Stomach (tissue), 9 donors: ENCODE measurements around the gene FEZ2. TPM values are rescaled to one million over a fixed set of nuclear protein-coding genes. Genes with fewer than 3 reads are reported as not detected.

Source experiments
- DNase-seq, 2 donors: peaks; one replicate each; pipeline versions ENCODE4 v3.0.0 to v3.0.0-alpha.2; 2013 to 2019
- H3K27ac ChIP-seq, 5 donors: fragments of 200-600 bp in 4 of 5; sonication (generic) in 4 of 5; one replicate each; pipeline ENCODE4 v1.5.1; 2013 to 2019; ENCODE audit warnings: mild to moderate bottlenecking in 1 of 5, moderate library complexity in 1 of 5
- H3K27me3 ChIP-seq, 3 donors: fragments of 200-600 bp; sonication (generic); one replicate each; pipeline ENCODE4 v1.5.1; 2017 to 2019; ENCODE audit warnings: mixed run types in 1 of 3
- H3K36me3 ChIP-seq, 4 donors: fragments of 200-600 bp; sonication (generic); 1 replicate in 3 of 4; 2 replicates in 1 of 4; pipeline ENCODE4 v1.5.1; 2016 to 2019
- H3K4me1 ChIP-seq, 4 donors: fragments of 200-600 bp; sonication (generic); one replicate each; pipeline ENCODE4 v1.5.1; 2016 to 2019
- H3K4me3 ChIP-seq, 4 donors: fragments of 200-600 bp; sonication (generic) in 3 of 4; one replicate each; pipeline ENCODE4 v1.5.1; 2016 to 2019; ENCODE audit warnings: mild to moderate bottlenecking in 1 of 4
- H3K9me3 ChIP-seq, 4 donors: fragments of 200-600 bp; sonication (generic); one replicate each; pipeline ENCODE4 v1.5.1; 2016 to 2019
- EP300 ChIP-seq: sonication (generic); formaldehyde crosslinking; IDR thresholded peaks from one replicate; pipeline ENCODE4 v1.6.1; 2017; ENCODE audit warnings: antibody characterized with exemption
- POLR2A ChIP-seq, 4 donors: fragments of 450-650 bp; IDR thresholded peaks; one replicate each; pipeline ENCODE4 v1.6.1; 2016; ENCODE audit warnings: antibody characterized with exemption in 4 of 4, control low read depth in 2 of 4, mild to moderate bottlenecking in 1 of 4, moderate library complexity in 1 of 4
- POLR2AphosphoS5 ChIP-seq, 3 donors: sonication (generic); formaldehyde crosslinking; IDR thresholded peaks; one replicate each; pipeline ENCODE4 v1.6.1; 2016; ENCODE audit warnings: antibody characterized with exemption in 3 of 3
- WGBS, 5 donors: extraction: QIAGEN DNeasy Blood & Tissue Kit in 3 of 5; methylation state at CpG; one replicate each; pipeline versions ENCODE4 v1.1.5 to v1.1.7; 2013 to 2018; 5-methylcytosine and 5-hydroxymethylcytosine counted together
- intact Hi-C: fragments of 100-400 bp; cut with DNase I; formaldehyde crosslinking; loops from one replicate; pipeline ENCODE4 v1.15.1; 2023; ENCODE audit warnings: low total_unique reads
- polyA plus RNA-seq, 3 donors: library from polyadenylated mRNA; stranded (reverse); fragments of 200-250 nt; gene quantifications; one replicate each; pipeline ENCODE4 v1.2.3, GENCODE V29; 2013
- total RNA-seq, 5 donors: library from RNA; depleted of rRNA; stranded (reverse); fragments of >200 nt; gene quantifications; one replicate each; pipeline versions ENCODE4 v1.1.0 to v1.2.3, GENCODE V29; 2014 to 2016
- TF ChIP-seq, protein P1 (sequence below), 7 experiments: fragments of 450-650 bp in 4 of 7; fragments of 200-600 bp in 3 of 7; sonication (generic) in 3 of 7; IDR thresholded peaks; one replicate each; pipeline ENCODE4 v1.5.1; 2016 to 2019; ENCODE audit warnings: antibody characterized with exemption in 7 of 7, control low read depth in 2 of 7, mild to moderate bottlenecking in 1 of 7
- donor health status: healthy with polysubstance abuse.
- donor health status: Bipolar disorder and iron deficiency.
- donor health status: healthy.

FEZ2 gene
- total and polyA plus RNA-seq, 8 donors, result 17.7 to 100.0 (median 25.8) TPM

DNA sequence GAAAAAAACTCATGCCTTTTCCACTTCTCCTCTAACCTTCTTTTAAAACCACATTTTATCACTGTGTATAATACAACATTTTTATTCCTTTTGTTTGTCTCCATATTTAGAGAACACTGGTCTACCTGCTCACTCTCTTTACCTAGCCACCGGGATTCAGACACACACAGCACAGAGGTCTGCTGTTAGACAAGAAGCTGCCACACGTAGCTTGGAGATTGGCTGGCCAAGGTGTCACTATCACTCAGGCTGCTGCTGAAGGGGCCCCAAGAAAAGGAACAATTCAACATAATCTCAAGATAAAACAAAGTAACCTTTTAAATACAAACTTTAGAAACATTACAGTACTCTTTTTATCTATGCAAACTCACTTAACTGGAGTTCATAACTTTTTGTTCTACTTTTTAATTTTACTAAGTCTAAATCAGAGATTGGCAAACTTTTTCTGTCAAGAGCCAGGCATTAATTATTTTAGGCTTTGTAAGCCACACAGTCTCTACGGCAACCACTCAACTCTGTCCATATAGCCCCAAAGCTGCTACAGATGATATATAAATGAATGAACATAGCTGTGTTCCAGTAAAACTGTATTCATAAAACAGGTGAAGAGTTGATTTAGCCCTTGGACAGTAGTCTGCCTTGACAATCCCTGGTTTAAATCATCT is 25.8 kb downstream of the FEZ2 start:
- H3K4me3 ChIP-seq, result no peak overlapping the region
- peak overlapping the region in 3 of 5 donors; percentile 6 to 41 (median 9) for H3K27ac ChIP-seq
- H3K27me3 ChIP-seq, result no peaks in the 10 kb centered on the region
- H3K36me3 ChIP-seq, result peaks cover 0 to 33% (median 28%) of the 10 kb centered on the region in 4 donors
- intact Hi-C loops, result no loop called here
- H3K9me3 ChIP-seq, result no peaks in the 10 kb centered on the region
- peaks cover 0 to 56% (median 32%) of the 10 kb centered on the region in 4 donors for H3K4me1 ChIP-seq
- WGBS, 5 donors, result 30 to 55% (median 39%) methylated on average over 3 of the region's 3 CpGs
- peak in 1 of 2 donors; percentile 42 for DNase-seq
- no peak for TF ChIP-seq EP300
- TF ChIP-seq POLR2A (IDR thresholded peaks at IDR 0.05), result no peak
- TF ChIP-seq, protein P1, sequence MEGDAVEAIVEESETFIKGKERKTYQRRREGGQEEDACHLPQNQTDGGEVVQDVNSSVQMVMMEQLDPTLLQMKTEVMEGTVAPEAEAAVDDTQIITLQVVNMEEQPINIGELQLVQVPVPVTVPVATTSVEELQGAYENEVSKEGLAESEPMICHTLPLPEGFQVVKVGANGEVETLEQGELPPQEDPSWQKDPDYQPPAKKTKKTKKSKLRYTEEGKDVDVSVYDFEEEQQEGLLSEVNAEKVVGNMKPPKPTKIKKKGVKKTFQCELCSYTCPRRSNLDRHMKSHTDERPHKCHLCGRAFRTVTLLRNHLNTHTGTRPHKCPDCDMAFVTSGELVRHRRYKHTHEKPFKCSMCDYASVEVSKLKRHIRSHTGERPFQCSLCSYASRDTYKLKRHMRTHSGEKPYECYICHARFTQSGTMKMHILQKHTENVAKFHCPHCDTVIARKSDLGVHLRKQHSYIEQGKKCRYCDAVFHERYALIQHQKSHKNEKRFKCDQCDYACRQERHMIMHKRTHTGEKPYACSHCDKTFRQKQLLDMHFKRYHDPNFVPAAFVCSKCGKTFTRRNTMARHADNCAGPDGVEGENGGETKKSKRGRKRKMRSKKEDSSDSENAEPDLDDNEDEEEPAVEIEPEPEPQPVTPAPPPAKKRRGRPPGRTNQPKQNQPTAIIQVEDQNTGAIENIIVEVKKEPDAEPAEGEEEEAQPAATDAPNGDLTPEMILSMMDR (IDR thresholded peaks at IDR 0.05), result no peak
- no peak for TF ChIP-seq POLR2AphosphoS5 (IDR thresholded peaks at IDR 0.05)

GRCh38 chr2:36570416-36570815 is 27.6 kb downstream of the FEZ2 start:
- TF ChIP-seq POLR2AphosphoS5 (IDR thresholded peaks at IDR 0.05) (no peak), EP300 (no peak), POLR2A (IDR thresholded peaks at IDR 0.05) (no peak)
- TF ChIP-seq, protein P1 (IDR thresholded peaks at IDR 0.05), result no peak
- Histone ChIP-seq H3K36me3 (peaks cover 0 to 36% (median 27%) of the 10 kb centered on the region in 4 donors), H3K9me3 (no peaks in the 10 kb centered on the region), H3K4me3 (no peak overlapping the region), H3K4me1 (peaks cover 0 to 55% (median 32%) of the 10 kb centered on the region in 4 donors), H3K27ac (no peak overlapping the region), H3K27me3 (no peaks in the 10 kb centered on the region)
- WGBS, 5 donors, result 66 to 79% (median 73%) methylated on average over 1 of the region's 1 CpG
- intact Hi-C loops, result no loop called here
- DNase-seq, result no peak

GRCh38 chr2:36569267-36569856 is 28.6 kb downstream of the FEZ2 start:
- WGBS, 5 donors, result 27 to 59% (median 42%) methylated on average over 3 of the region's 3 CpGs
- Histone ChIP-seq H3K36me3 (peaks cover 0 to 30% (median 18%) of the 10 kb centered on the region in 4 donors), H3K4me3 (no peak overlapping the region), H3K9me3 (no peaks in the 10 kb centered on the region), H3K27me3 (no peaks in the 10 kb centered on the region), H3K4me1 (peaks cover 0 to 55% (median 33%) of the 10 kb centered on the region in 4 donors), H3K27ac (peak overlapping the region in 4 of 5 donors; percentile 28 to 67 (median 43))
- peak in 1 of 2 donors; percentile 31 for DNase-seq
- TF ChIP-seq POLR2AphosphoS5 (IDR thresholded peaks at IDR 0.05), result no peak
- intact Hi-C loops, result no loop called here

DNA sequence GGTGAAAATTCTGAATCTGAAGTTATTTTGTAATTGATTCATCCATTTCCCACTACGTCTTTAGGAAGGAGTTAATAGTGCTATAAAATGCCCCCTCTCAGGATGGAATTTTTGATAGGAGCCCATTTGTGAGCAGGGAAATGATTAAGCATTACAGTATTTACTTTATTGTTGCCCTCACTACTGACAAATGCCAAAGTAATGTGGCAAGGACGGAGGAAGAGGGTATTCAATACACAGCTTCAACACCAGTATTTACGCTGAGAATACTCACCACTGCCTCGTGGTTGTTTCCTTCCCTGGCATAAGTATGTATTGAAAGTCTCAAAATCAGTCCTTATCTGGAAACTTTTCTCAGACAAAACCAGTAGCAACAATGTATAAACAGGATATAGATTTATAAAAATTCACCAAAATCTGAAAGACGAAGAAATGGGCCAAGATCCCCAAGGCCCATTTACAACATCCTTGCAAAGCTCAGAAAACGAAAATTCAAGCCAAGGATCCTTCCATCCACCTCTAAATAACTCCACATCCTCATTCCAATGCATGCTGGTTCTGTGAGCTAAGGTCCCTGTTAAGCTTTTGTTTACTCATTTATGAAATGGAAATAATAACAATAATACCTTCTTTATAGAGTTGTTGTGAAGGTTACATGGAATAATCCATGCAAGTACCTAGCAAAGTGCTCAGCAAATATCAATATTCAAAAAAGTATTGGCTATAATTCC is 29.3 kb downstream of the FEZ2 start:
- Histone ChIP-seq H3K27ac (peak overlapping the region in 4 of 5 donors; percentile 28 to 67 (median 43)), H3K9me3 (no peaks in the 10 kb centered on the region), H3K27me3 (no peaks in the 10 kb centered on the region), H3K4me3 (no peak overlapping the region), H3K36me3 (peaks cover 0 to 27% (median 15%) of the 10 kb centered on the region in 4 donors), H3K4me1 (peaks cover under 1 to 61% (median 36%) of the 10 kb centered on the region in 4 donors)
- intact Hi-C loops, result no loop called here
- WGBS, 5 donors, result 39 to 59% (median 50%) methylated on average over 6 of the region's 6 CpGs
- TF ChIP-seq POLR2AphosphoS5 (IDR thresholded peaks at IDR 0.05), result no peak
- peak in 1 of 2 donors; percentile 9 for DNase-seq

DNA sequence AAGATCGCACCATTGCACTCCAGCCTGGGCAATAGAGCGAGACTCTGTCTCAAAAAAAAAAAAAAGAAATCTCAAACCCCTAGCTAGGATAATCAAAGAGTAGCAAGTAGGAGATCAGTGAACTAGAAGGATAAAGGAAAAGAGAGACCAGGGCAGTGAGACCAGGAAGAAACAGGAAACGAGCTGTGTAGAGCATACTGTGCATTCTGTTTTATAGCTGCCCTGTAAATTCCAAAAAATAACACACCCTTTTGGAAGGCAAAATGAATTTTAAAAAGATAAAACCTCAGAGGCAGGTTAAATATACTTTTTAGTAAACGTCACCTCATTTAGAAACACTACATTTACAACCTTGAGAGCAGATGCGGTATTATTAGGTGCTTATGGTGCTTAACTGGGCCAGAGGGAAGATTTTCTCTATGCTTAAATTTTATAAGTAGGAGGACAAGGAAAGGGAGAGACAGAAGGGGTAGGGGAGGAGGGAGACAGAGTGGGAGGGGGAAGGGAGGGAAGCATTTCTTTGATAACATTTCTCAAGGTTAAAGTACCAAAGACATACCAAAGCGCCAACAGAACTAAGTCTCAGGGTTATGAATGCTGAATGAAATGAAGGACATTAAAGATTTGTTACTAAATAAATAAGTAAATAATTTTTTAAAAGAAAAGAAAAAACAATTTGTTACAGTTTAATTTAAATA is 30.1 kb downstream of the FEZ2 start:
- no peak for DNase-seq
- intact Hi-C loops, result no loop called here
- peak overlapping the region in 4 of 5 donors; percentile 28 to 67 (median 43) for H3K27ac ChIP-seq

More for the DNA sequence above, 30.1 kb downstream of the FEZ2 start:
- Histone ChIP-seq H3K27me3 (no peaks in the 10 kb centered on the region), H3K36me3 (peaks cover 0 to 22% (median 12%) of the 10 kb centered on the region in 4 donors), H3K9me3 (no peaks in the 10 kb centered on the region), H3K4me1 (peaks cover 8 to 65% (median 40%) of the 10 kb centered on the region in 4 donors), H3K4me3 (no peak overlapping the region)
- TF ChIP-seq POLR2A (IDR thresholded peaks at IDR 0.05), result no peak
- no peak for TF ChIP-seq EP300
- TF ChIP-seq, protein P1 (IDR thresholded peaks at IDR 0.05), result no peak
- TF ChIP-seq POLR2AphosphoS5 (IDR thresholded peaks at IDR 0.05), result no peak
- 91 to 92% (median 91%) methylated on average over 6 of the region's 6 CpGs for WGBS, 5 donors
